GM23248 (cell line): Measurements from ENCODE around the gene DHRS12.

Source experiments
- EZH2 ChIP-seq: fragments of 200-600 bp; sonication (generic); IDR thresholded peaks from 2 replicates; pipeline ENCODE4 v1.6.1; 2018; ENCODE audit warnings: antibody characterized with exemption, mild to moderate bottlenecking; ENCODE audit not compliant: insufficient read depth, poor library complexity, severe bottlenecking
- EZH2phosphoT487 ChIP-seq: fragments of 200-600 bp; sonication (generic); IDR thresholded peaks from 2 replicates; pipeline ENCODE4 v1.6.1; 2018; ENCODE audit warnings: antibody characterized with exemption, moderate library complexity, mild to moderate bottlenecking, low read depth; ENCODE audit not compliant: insufficient read depth

- TF ChIP-seq EZH2 (no peak), EZH2phosphoT487 (no peak)
These were observed 17.3 kb downstream of the DHRS12 start for GRCh38 chr13:51786425-51787265.
